Neural cell (in vitro differentiated cells): Measurements from ENCODE around the gene PRKAG2. TPM values are rescaled to one million over a fixed set of nuclear protein-coding genes. Genes with fewer than 3 reads are reported as not detected.

Experiments used
- H2AFZ ChIP-seq: fragments of 200-600, 300-800 bp; sonication (generic), shearing (Covaris generic); 2 replicates; pipeline ENCODE4 v1.6.0; 2014; ENCODE audit warnings: low read depth, mild to moderate bottlenecking, antibody characterized with exemption, low read length, moderate library complexity
- H3F3A ChIP-seq: fragments of 200-600 bp; shearing (Covaris generic); 2 replicates; pipeline ENCODE4 v1.6.1; 2016; ENCODE audit warnings: mild to moderate bottlenecking, moderate library complexity, mixed read lengths, antibody characterized with exemption, low read length; ENCODE audit not compliant: insufficient read depth, poor library complexity, severe bottlenecking
- H3K27ac ChIP-seq: fragments of 200-600, 300-800 bp; sonication (generic), shearing (Covaris generic); 2 replicates; pipeline ENCODE4 v1.5.1; 2014; ENCODE audit warnings: mild to moderate bottlenecking, low read length, moderate library complexity
- H3K27me3 ChIP-seq: fragments of 300-800, 200-600 bp; sonication (generic), shearing (Covaris generic); 2 replicates; pipeline ENCODE4 v1.6.0; 2014; ENCODE audit warnings: mild to moderate bottlenecking, low read depth, low read length, moderate library complexity; ENCODE audit not compliant: insufficient read depth
- H3K36me3 ChIP-seq: fragments of 300-800, 200-600 bp; sonication (generic), shearing (Covaris generic); 2 replicates; pipeline ENCODE4 v1.5.1; 2014; ENCODE audit warnings: mild to moderate bottlenecking, antibody characterized with exemption, low read length, moderate library complexity; ENCODE audit not compliant: insufficient read depth
- H3K4me2 ChIP-seq: fragments of 300-800, 200-600 bp; sonication (generic), shearing (Covaris generic); 2 replicates; pipeline ENCODE4 v1.6.0; 2014; ENCODE audit warnings: mild to moderate bottlenecking, low read length
- H3K4me3 ChIP-seq: fragments of 300-800, 200-600 bp; sonication (generic), shearing (Covaris generic); 2 replicates; pipeline ENCODE4 v1.5.1; 2014; ENCODE audit warnings: mild to moderate bottlenecking, low read length, moderate library complexity
- H3K79me2 ChIP-seq: fragments of 200-600 bp; shearing (Covaris generic); replicated peaks from 2 replicates; pipeline ENCODE4 v1.6.0; 2014; ENCODE audit warnings: mild to moderate bottlenecking, low read length, moderate library complexity; ENCODE audit not compliant: insufficient read depth
- H3K9ac ChIP-seq: fragments of 300-800, 200-600 bp; sonication (generic), shearing (Covaris generic); 2 replicates; pipeline ENCODE4 v1.6.1; 2016; ENCODE audit warnings: mild to moderate bottlenecking, low read length, mixed read lengths
- H3K9me2 ChIP-seq: fragments of 200-600 bp; shearing (Covaris generic); 2 replicates; pipeline ENCODE4 v1.6.1; 2016; ENCODE audit warnings: mild to moderate bottlenecking, low read length, mixed read lengths; ENCODE audit not compliant: insufficient read depth
- H3K9me3 ChIP-seq: fragments of 200-600, 300-800 bp; sonication (generic), shearing (Covaris generic); 2 replicates; pipeline ENCODE4 v1.6.1; 2016; ENCODE audit warnings: mild to moderate bottlenecking, mixed run types, low read length, moderate library complexity, mixed read lengths
- H4K20me1 ChIP-seq: fragments of 200-600 bp; shearing (Covaris generic); 2 replicates; pipeline ENCODE4 v1.6.1; 2016; ENCODE audit warnings: mild to moderate bottlenecking, mixed run types; ENCODE audit not compliant: insufficient read depth
- EP300 ChIP-seq: fragments of 450-650 bp; conservative IDR thresholded peaks from 2 replicates; pipeline ENCODE4 v1.6.1; 2014; ENCODE audit warnings: antibody characterized with exemption, mild to moderate bottlenecking, moderate library complexity; ENCODE audit not compliant: poor library complexity, severe bottlenecking
- EZH2 ChIP-seq: fragments of 200-600, 300-800 bp; shearing (Covaris generic), sonication (generic); IDR thresholded peaks from 2 replicates; pipeline ENCODE4 v1.6.1; 2014; ENCODE audit warnings: antibody characterized with exemption, low read length, borderline replicate concordance, mild to moderate bottlenecking; ENCODE audit not compliant: insufficient read depth, poor library complexity, severe bottlenecking
- MXI1 ChIP-seq: fragments of 450-650 bp; conservative IDR thresholded peaks from 2 replicates; pipeline ENCODE4 v1.6.1; 2014; ENCODE audit warnings: antibody characterized with exemption, mild to moderate bottlenecking; ENCODE audit not compliant: poor library complexity, severe bottlenecking
- POLR2AphosphoS5 ChIP-seq: IDR thresholded peaks from 2 replicates; pipeline ENCODE4 v1.6.1; 2012
- RAD21 ChIP-seq: fragments of 450-650 bp; conservative IDR thresholded peaks from 2 replicates; pipeline ENCODE4 v1.6.1; 2014; ENCODE audit warnings: antibody characterized with exemption, mild to moderate bottlenecking, moderate library complexity
- SMC3 ChIP-seq: fragments of 450-650 bp; conservative IDR thresholded peaks from 2 replicates; pipeline ENCODE4 v1.6.1; 2014; ENCODE audit warnings: antibody characterized with exemption, mild to moderate bottlenecking, moderate library complexity; ENCODE audit not compliant: poor library complexity
- TAF1 ChIP-seq: IDR thresholded peaks from 2 replicates; pipeline ENCODE4 v1.6.1; 2012; ENCODE audit warnings: low read depth
- polyA plus RNA-seq: library from polyadenylated mRNA; depleted of rRNA; stranded (reverse); fragments of >200 nt; gene quantifications from 2 replicates; pipeline ENCODE4 v1.2.3, GENCODE V29; 2014
- TF ChIP-seq, protein P1 (sequence below): fragments of 450-650 bp; IDR thresholded peaks from 2 replicates; pipeline ENCODE4 v1.5.1; 2014; ENCODE audit warnings: antibody characterized with exemption, mild to moderate bottlenecking, moderate library complexity; ENCODE audit not compliant: poor library complexity, severe bottlenecking
- TF ChIP-seq, protein P2 (sequence below): IDR thresholded peaks from 2 replicates; pipeline ENCODE4 v1.6.1; 2012; ENCODE audit warnings: borderline replicate concordance

PRKAG2 gene
- polyA plus RNA-seq, 1 donor from 2014 or later = 22.9 TPM

DNA sequence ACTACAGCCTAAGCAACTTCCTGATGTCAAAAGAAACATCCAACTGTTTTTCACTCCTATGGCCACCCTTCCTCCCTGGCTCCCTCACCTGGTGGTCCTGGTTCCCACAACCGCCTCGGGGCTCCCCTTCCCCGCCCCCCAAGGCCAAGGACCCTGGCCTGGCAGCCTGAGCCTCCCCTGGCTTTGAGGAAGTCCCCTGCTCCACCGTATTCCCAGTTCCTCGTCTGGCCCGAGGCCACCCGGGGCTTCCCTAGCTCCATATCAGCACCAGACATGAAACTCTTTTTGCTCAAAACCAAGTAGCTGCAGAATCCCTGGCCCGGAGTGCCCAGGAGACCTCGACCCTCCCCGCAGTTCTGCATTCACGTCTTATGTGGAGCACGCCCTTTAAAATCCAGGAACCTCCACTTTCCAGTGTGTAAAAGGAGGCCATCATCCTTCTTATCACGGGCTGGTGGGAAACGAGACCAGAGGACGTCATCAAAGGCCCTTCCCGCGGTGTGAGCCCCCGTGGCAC lies 82.9 kb downstream of the PRKAG2 start:
- Histone ChIP-seq H2AFZ (no peak overlapping the region), H3K9me2 (no peaks in the 10 kb centered on the region), H3K27ac (no peak overlapping the region), H3K9ac (no peak overlapping the region), H3K36me3 (no peaks in the 10 kb centered on the region), H3K27me3 (no peaks in the 10 kb centered on the region), H3K79me2 (no peaks in the 10 kb centered on the region), H3K9me3 (peaks cover 2% of the 10 kb centered on the region), H3F3A (no peaks in the 10 kb centered on the region), H3K4me3 (no peak overlapping the region), H4K20me1 (no peaks in the 10 kb centered on the region), H3K4me2 (no peak overlapping the region)
- TF ChIP-seq SMC3 = no peak
- no peak for TF ChIP-seq EP300
- TF ChIP-seq, protein P1, sequence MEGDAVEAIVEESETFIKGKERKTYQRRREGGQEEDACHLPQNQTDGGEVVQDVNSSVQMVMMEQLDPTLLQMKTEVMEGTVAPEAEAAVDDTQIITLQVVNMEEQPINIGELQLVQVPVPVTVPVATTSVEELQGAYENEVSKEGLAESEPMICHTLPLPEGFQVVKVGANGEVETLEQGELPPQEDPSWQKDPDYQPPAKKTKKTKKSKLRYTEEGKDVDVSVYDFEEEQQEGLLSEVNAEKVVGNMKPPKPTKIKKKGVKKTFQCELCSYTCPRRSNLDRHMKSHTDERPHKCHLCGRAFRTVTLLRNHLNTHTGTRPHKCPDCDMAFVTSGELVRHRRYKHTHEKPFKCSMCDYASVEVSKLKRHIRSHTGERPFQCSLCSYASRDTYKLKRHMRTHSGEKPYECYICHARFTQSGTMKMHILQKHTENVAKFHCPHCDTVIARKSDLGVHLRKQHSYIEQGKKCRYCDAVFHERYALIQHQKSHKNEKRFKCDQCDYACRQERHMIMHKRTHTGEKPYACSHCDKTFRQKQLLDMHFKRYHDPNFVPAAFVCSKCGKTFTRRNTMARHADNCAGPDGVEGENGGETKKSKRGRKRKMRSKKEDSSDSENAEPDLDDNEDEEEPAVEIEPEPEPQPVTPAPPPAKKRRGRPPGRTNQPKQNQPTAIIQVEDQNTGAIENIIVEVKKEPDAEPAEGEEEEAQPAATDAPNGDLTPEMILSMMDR = no peak
- TF ChIP-seq EZH2 = no peak
- TF ChIP-seq POLR2AphosphoS5 = no peak
- TF ChIP-seq TAF1 = no peak
- TF ChIP-seq, protein P2, sequence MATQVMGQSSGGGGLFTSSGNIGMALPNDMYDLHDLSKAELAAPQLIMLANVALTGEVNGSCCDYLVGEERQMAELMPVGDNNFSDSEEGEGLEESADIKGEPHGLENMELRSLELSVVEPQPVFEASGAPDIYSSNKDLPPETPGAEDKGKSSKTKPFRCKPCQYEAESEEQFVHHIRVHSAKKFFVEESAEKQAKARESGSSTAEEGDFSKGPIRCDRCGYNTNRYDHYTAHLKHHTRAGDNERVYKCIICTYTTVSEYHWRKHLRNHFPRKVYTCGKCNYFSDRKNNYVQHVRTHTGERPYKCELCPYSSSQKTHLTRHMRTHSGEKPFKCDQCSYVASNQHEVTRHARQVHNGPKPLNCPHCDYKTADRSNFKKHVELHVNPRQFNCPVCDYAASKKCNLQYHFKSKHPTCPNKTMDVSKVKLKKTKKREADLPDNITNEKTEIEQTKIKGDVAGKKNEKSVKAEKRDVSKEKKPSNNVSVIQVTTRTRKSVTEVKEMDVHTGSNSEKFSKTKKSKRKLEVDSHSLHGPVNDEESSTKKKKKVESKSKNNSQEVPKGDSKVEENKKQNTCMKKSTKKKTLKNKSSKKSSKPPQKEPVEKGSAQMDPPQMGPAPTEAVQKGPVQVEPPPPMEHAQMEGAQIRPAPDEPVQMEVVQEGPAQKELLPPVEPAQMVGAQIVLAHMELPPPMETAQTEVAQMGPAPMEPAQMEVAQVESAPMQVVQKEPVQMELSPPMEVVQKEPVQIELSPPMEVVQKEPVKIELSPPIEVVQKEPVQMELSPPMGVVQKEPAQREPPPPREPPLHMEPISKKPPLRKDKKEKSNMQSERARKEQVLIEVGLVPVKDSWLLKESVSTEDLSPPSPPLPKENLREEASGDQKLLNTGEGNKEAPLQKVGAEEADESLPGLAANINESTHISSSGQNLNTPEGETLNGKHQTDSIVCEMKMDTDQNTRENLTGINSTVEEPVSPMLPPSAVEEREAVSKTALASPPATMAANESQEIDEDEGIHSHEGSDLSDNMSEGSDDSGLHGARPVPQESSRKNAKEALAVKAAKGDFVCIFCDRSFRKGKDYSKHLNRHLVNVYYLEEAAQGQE = no peak
- no peak for TF ChIP-seq RAD21
- no peak for TF ChIP-seq MXI1

DNA sequence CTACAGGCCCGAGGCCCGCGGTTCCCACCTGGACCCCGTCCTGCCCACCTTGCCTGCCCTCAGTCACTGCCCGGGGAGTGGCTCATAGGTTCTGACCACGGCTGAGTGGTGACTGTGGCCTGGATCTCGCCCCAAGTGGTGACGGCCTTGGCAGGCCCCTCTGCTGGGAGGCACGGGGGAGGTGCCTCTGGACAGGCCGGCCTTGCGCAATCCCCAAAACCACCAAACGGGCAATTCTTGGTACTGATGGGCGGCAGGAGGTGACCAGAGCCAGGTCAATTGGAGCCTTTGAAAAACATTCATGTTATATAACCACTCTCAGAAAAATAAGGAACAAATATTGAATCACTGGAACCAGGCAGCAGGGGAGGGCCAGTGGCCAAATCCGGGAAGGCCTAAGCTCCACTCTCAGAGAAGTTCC lies 83.4 kb downstream of the PRKAG2 start:
- Histone ChIP-seq H3K27me3 (no peaks in the 10 kb centered on the region), H3K9me2 (no peaks in the 10 kb centered on the region), H4K20me1 (no peaks in the 10 kb centered on the region), H3F3A (no peaks in the 10 kb centered on the region), H3K36me3 (no peaks in the 10 kb centered on the region), H2AFZ (no peak overlapping the region), H3K9me3 (peaks cover 2% of the 10 kb centered on the region), H3K4me2 (no peak overlapping the region), H3K27ac (no peak overlapping the region), H3K4me3 (no peak overlapping the region), H3K79me2 (no peaks in the 10 kb centered on the region), H3K9ac (no peak overlapping the region)
- no peak for TF ChIP-seq MXI1
- no peak for TF ChIP-seq TAF1
- no peak for TF ChIP-seq RAD21
- TF ChIP-seq EP300 = no peak
- TF ChIP-seq, protein P1 = no peak
- TF ChIP-seq, protein P2 = no peak
- no peak for TF ChIP-seq POLR2AphosphoS5
- no peak for TF ChIP-seq EZH2
- TF ChIP-seq SMC3 = no peak
